Activated T-cell treated with anti-CD3 and anti-CD28 coated beads, Interleukin-2, amount 50 U/mL, for 48 hours (primary cell): ENCODE results near the gene SLIT3.

ENCODE experiments used
- DNase-seq, 2 experiments: peaks; one replicate each; pipeline ENCODE4 v3.0.0-alpha.2; 2020

The SLIT3 gene

GRCh38 chr5:169098331-169099121 is 202.4 kb downstream of the SLIT3 start:
- no peak for DNase-seq

- DNase-seq: no peak
Observed at GRCh38 chr5:169097374-169098326, 203.3 kb downstream of the SLIT3 start.

GRCh38 chr5:169095976-169096375 is 205.0 kb downstream of the SLIT3 start:
- no peak for DNase-seq

- DNase-seq: no peak
Observed at GRCh38 chr5:169095410-169095960, 205.5 kb downstream of the SLIT3 start.

DNA sequence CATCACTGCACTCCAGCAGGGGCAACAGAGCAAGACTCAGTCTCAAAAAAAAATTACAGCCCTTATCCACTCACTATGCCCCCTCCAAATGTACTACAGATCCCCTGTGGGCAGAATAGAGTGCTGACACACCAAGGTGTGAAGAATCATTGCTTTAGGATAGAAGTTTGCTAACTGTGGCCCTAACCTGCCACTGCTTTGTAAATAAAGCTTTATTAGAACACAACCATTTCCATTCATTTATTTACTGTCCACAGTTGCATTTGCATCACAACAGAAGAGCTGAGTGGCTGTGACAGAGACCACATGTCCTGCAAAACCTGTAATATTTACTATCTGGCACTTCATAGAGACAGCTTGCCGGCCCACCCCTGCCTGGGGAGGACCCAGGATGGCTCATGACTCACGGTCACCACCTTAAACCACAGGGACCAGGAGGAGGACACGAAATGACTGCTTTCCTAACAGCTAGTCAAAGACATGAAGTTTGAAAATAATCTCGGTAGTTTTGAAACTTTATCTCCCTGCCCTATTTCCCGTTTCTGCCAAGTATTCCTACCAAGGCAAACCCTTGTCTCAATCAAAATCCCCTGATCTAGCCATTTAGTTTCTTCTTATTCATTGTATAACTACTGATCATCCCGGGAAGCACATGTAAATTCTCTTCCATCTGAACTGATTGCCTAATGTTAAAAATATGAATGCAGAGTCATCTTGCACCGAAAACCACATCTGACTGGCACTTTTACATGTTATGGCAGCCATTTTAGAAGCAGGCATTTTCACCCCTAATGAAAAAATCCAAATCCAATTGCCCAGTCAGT is 206.1 kb downstream of the SLIT3 start:
- no peak for DNase-seq

DNA sequence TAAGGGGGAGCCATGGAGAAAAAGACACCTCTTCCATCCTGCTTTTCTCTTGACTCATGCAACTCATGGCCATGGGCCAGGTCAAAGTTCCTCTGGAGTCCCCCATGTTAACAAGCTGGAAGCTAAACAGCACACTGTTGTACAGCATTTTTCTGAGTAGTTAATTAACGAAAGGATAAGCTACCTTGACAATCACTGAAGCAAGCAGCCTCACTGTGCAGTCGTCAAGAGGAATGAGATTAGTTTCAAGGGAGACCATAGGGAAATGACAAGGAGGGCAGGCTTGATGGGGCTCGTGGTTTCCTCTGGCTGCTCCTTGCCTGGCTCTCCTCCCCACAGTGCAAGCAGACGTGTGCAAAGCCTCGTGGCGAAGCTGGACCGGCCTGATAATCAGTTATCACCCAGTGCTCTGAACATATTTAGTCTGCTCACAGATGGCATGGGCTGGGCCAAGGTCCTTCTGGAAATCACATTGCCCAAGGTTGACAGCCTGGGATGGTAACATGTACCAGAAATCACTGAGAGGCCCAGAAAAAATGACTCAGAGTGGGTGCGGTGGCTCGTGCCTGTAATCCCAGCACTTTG is 209.5 kb downstream of the SLIT3 start:
- no peak for DNase-seq

DNA sequence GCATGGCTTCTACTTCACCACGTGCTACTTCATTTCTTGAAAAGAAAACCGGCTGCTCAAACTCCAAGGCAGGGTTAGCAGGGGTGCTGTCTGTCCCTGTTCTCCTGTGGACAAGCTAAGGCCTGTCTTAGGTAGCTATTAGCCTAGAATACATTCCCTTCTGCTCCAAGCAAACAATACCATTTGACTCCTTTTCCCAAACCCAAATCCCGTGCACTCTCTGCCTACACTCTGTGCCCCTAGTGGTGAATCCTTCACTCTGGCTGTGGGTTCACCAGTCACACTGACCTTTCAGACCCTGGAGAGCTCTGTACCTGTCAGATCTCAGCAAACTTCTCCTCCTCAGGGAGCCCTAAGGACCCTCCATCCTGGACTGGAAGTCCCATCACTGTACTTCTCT is 211.6 kb downstream of the SLIT3 start:
- DNase-seq: no peak

DNA sequence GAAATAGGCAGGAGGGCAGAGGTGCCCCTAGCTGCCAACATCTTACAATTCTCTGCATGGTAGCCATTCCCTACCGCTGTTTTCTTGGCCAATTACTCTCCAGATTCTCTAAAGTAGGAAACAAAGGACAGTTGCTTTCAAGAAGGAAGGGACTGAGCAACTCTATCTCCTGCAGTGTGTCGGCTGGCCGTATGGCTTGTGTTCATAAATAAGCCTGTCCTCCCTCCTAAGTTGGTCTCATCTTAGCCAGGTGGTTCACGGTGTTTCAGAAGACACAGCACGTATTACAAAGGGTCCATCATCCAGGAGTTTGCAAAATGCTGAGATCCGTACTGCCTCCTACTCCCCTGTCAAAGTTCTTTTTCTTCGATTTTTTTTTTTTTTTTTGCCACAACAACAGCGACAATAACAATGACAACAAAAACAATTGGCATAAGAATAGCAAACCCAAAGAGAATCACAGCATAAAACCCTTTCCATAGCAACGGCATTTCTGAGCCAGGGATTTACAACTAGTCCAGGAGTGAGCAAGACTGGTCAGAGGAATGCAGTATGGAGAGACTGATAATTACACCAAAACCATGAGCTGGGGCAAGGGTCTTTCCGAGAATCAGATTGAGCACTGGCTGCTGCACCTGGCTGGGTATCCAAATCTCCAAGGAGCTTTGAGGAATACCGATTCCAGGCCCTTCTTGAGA is 212.8 kb downstream of the SLIT3 start:
- no peak for DNase-seq

- no peak for DNase-seq
Observed at GRCh38 chr5:169085636-169086035, 215.3 kb downstream of the SLIT3 start.

DNA sequence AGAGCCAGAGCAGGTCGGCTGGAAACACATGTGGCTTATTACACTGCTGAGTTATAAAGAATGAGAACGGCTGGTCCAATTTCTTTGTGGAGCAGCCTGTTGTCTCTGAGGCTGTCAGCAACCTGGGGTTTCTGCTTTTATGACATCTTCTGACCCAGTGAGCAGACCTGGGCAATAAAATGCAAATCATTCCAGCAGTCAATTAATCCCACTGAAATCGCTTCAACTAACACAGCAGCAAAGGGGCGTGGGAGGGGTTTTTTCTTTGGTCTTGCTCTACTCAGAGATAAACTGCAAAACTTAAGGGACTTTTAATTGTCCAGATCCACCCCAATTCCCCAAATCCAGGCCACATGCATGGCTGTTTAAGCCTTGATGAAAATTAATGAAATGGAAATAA is 215.7 kb downstream of the SLIT3 start:
- no peak for DNase-seq

DNA sequence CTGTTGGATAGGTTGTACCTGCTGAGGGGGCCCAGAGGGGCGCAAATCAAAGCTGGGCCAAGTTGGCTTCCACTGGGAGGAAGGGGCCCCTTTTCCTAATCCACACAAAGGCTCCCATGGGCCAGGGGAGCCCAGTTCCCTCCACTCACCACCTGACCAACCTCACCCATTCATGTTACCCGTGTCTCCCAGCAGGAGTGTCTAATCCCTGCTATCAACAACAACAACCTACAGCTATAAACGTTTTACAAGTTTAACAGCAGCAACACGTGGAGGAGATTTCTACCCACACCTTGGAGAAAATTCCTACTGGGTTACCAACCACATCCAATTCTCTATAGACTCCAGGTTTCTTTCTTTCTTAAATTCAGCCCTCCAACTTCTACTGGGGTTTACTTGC is 216.2 kb downstream of the SLIT3 start:
- DNase-seq: no peak

GRCh38 chr5:169083394-169084018 is 217.4 kb downstream of the SLIT3 start:
- DNase-seq: no peak

- no peak for DNase-seq
Observed at GRCh38 chr5:169081000-169081724, 219.8 kb downstream of the SLIT3 start.

DNA sequence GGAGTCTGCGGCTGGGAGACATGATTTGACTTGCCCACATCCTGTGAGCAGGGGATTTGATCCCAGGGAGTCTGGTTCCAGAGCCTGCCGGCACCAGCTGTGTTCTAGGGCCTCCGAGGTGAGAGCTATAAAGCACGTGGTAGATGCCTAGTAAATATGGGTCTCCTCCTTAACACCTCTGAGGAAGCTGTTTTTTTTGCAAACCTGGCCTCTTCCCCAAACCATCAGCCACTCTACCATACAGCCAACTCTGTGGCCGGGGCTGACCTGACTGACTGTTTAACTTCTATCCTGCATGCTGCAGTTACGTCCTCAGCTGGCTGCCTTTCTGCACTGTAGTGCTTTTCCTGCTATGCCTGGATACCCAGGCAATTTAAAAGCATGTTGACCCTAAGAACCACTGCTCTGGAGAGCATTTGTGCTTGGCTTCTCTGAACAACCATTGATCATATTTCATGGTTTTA is 220.5 kb downstream of the SLIT3 start:
- DNase-seq: no peak

DNA sequence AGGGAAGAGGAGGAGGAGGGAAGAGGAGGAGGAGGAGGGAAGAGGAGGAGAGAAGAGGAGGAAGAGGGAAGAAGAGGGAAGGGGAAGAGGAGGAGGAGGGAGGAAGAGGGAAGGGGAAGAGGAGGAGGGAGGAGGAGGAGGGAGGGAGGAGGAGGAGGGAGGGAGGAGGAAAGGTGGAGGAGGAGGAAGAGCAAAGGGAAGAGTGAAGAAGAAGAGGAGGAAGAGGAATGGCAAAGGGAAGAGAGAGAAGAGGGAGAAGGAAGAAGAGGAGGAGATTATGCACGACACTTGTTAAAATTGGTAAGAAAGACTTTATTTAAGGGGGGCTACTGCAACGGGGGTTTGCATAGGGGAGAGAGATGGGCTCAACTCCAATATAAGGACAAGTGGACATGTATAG is 221.2 kb downstream of the SLIT3 start:
- DNase-seq: no peak

- no peak for DNase-seq
Observed at GRCh38 chr5:169074839-169075238, 226.1 kb downstream of the SLIT3 start.

GRCh38 chr5:169072233-169072632 is 228.7 kb downstream of the SLIT3 start:
- no peak for DNase-seq

DNA sequence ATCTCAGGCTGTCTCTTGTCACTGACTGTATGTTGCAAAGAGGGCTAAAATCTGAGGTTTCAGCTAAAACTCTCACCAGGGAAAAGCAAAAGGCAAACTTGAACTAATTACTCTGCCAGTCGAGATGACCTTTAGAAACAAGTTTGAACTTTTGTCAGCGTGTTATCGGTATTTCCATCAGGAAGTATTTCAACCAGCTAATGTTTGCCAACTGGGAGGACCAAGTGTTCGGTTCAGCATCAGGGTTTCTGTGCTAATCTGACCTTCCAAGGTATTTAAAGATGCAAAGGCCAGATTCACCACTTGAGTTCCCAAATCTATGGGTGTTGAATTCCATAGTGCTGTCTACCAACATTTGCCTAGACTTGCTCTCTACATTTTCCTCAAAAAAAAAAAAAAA is 230.5 kb downstream of the SLIT3 start:
- DNase-seq: no peak

DNA sequence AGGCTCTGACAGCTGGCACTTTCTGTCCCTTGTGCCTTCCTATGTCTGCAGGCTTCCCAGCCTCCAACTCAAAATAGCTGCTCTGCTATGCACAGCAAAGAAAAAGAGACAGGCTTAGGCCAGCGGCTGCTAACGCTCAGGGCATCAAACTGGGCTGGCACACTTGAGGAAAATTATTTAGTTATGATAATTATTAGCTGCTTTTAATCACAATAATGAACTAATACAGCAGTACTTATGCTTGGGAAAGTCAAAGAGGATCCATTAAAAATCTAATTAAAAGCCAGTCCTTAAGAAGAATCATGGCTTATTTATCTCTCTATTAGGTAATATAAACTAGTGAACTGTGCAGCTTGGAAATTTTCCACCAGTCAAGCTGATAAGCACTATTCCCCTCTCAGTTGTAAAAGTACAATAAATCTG is 233.2 kb downstream of the SLIT3 start:
- no peak for DNase-seq

DNA sequence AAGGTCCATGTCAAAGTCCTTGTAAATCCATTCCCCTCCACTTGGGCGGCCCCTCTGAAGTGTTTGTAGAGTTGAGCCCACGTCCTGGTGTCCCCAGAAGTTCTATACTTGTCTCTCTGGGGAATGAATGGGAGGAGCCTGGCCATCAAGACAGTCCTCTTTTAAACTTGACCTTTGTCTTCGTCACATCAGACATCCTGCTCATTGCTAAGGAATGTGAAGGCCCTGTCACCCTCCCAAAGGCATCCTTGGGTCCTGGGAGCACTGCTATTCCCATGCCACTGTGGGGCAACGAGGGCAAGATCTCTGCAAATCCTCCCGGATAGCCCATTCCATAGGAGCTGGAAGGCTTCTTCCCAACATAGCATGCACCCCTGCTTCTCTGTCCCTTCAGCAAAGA is 235.5 kb downstream of the SLIT3 start:
- DNase-seq: no peak
